OCI-LY1 (cell line): Measurements from ENCODE around the gene LGALS9B.
"Not testable (repeated sequence)": the region's sequence is repeated elsewhere in the genome, so short reads cannot be mapped to it uniquely, and the experiment has no call there.

ENCODE experiments used
- EZH2 ChIP-seq: fragments of 200-600 bp; sonication (generic), shearing (Covaris generic); IDR thresholded peaks from 2 replicates; pipeline ENCODE4 v1.8.0; 2017; ENCODE audit warnings: borderline replicate concordance, mixed run types, mild to moderate bottlenecking, antibody characterized with exemption, low read length, moderate library complexity, mixed read lengths
- TF ChIP-seq, protein P1 (sequence below): fragments of 200-600 bp; sonication (generic), shearing (Covaris generic); IDR thresholded peaks from 2 replicates; pipeline ENCODE4 v1.5.1; 2017; ENCODE audit warnings: mild to moderate bottlenecking, antibody characterized with exemption, low read length, moderate library complexity, mixed read lengths

DNA sequence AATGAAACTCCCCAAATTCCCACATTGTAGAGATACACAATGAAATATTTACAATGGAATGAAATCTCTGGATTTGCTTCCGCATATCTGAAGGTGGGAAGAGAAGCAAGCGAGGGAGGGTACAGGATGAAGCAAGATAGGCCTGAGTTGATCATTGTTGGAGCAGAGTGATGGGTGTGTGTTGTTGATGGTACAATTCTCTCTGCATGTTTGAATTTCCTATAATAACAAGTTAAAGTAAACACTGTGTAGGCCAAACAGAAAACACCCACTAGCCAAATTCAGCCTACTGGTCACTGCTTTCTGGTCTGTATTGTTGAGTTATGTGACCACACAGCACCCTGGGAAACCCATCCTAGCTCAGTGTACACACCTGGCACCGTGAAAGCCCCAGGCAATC is 5.2 kb downstream of the LGALS9B start:
- TF ChIP-seq, protein P1, sequence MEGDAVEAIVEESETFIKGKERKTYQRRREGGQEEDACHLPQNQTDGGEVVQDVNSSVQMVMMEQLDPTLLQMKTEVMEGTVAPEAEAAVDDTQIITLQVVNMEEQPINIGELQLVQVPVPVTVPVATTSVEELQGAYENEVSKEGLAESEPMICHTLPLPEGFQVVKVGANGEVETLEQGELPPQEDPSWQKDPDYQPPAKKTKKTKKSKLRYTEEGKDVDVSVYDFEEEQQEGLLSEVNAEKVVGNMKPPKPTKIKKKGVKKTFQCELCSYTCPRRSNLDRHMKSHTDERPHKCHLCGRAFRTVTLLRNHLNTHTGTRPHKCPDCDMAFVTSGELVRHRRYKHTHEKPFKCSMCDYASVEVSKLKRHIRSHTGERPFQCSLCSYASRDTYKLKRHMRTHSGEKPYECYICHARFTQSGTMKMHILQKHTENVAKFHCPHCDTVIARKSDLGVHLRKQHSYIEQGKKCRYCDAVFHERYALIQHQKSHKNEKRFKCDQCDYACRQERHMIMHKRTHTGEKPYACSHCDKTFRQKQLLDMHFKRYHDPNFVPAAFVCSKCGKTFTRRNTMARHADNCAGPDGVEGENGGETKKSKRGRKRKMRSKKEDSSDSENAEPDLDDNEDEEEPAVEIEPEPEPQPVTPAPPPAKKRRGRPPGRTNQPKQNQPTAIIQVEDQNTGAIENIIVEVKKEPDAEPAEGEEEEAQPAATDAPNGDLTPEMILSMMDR = not testable (repeated sequence)
- not testable (repeated sequence) for TF ChIP-seq EZH2
